GM12878 (cell line): ENCODE measurements around the gene SRSF10. TPM values are rescaled to one million over a fixed set of nuclear protein-coding genes. Genes with fewer than 3 reads are reported as not detected.

Experiments used
- BCL11A ChIP-seq: IDR thresholded peaks from 2 replicates; pipeline ENCODE4 v1.6.1; 2011; ENCODE audit warnings: low read depth, low read length
- CTCF ChIP-seq, 3 experiments: IDR thresholded peaks in 2 of 3; conservative IDR thresholded peaks in 1 of 3; 2 replicates each; pipeline ENCODE4 v1.5.1; 2011; ENCODE audit warnings: low read depth in 3 of 3, low read length in 3 of 3, mild to moderate bottlenecking in 3 of 3, control low read depth in 2 of 3, moderate library complexity in 2 of 3, inconsistent platforms in 1 of 3, mixed read lengths in 1 of 3; ENCODE audit not compliant: control insufficient read depth in 2 of 3, insufficient read depth in 1 of 3; ENCODE audit errors: extremely low read depth in 1 of 3
- E2F4 ChIP-seq: IDR thresholded peaks from 2 replicates; pipeline ENCODE4 v1.6.1; 2012; ENCODE audit warnings: low read depth, low read length, improper control_type of control experiment
- FOXK2 ChIP-seq: fragments of 450-650 bp; IDR thresholded peaks from 2 replicates; pipeline ENCODE4 v1.6.1; 2017; ENCODE audit warnings: mild to moderate bottlenecking, moderate library complexity
- IRF3 ChIP-seq: fragments of 450-650 bp; IDR thresholded peaks from 2 replicates; pipeline ENCODE4 v1.6.1; 2014; ENCODE audit warnings: mild to moderate bottlenecking
- IRF4 ChIP-seq: IDR thresholded peaks from 2 replicates; pipeline ENCODE4 v1.6.1; 2011; ENCODE audit warnings: low read depth, low read length
- MYB ChIP-seq: fragments of 150-350 bp; IDR thresholded peaks from 2 replicates; pipeline ENCODE4 v1.6.1; 2014; ENCODE audit warnings: mild to moderate bottlenecking, low read depth, low read length, borderline replicate concordance
- NFYB ChIP-seq: IDR thresholded peaks from 2 replicates; pipeline ENCODE4 v1.6.1; 2011; ENCODE audit warnings: low read depth, mild to moderate bottlenecking, low read length, improper control_type of control experiment, moderate library complexity; ENCODE audit not compliant: insufficient read depth
- NKRF ChIP-seq: fragments of 450-650 bp; conservative IDR thresholded peaks from 2 replicates; pipeline ENCODE4 v1.6.1; 2017; ENCODE audit warnings: mild to moderate bottlenecking, moderate library complexity
- POLR2A ChIP-seq: IDR thresholded peaks from 2 replicates; pipeline ENCODE4 v1.6.1; 2011; ENCODE audit warnings: low read depth, mild to moderate bottlenecking, low read length
- RAD21 ChIP-seq: IDR thresholded peaks from 2 replicates; pipeline ENCODE4 v1.6.1; 2011; ENCODE audit warnings: mild to moderate bottlenecking, low read depth, low read length, moderate library complexity; ENCODE audit not compliant: insufficient read depth
- RAD51 ChIP-seq: fragments of 450-650 bp; IDR thresholded peaks from 2 replicates; pipeline ENCODE4 v1.6.1; 2016; ENCODE audit warnings: moderate library complexity, mild to moderate bottlenecking, inconsistent platforms
- RCOR1 ChIP-seq: conservative IDR thresholded peaks from 2 replicates; pipeline ENCODE4 v1.6.1; 2012; ENCODE audit warnings: low read depth, low read length, improper control_type of control experiment
- RELA ChIP-seq: fragments of 450-650 bp; IDR thresholded peaks from 2 replicates; pipeline ENCODE4 v1.8.0; 2014; ENCODE audit warnings: borderline replicate concordance; ENCODE audit not compliant: partially characterized antibody
- SPI1 ChIP-seq: IDR thresholded peaks from 2 replicates; pipeline ENCODE4 v1.6.1; 2011; ENCODE audit warnings: low read depth, mild to moderate bottlenecking, low read length, moderate library complexity, borderline replicate concordance; ENCODE audit not compliant: insufficient read depth
- STAT1 ChIP-seq: fragments of 450-650 bp; conservative IDR thresholded peaks from 2 replicates; pipeline ENCODE4 v1.6.1; 2014; ENCODE audit warnings: antibody characterized with exemption, mild to moderate bottlenecking
- STAT3 ChIP-seq: IDR thresholded peaks from 2 replicates; pipeline ENCODE4 v1.6.1; 2011; ENCODE audit warnings: low read depth, low read length, improper control_type of control experiment
- ZNF207 ChIP-seq: fragments of 450-650 bp; IDR thresholded peaks from 2 replicates; pipeline ENCODE4 v1.6.1; 2014; ENCODE audit warnings: antibody characterized with exemption, mild to moderate bottlenecking, borderline replicate concordance
- ZNF24 ChIP-seq: fragments of 450-650 bp; IDR thresholded peaks from 2 replicates; pipeline ENCODE4 v1.6.1; 2017; ENCODE audit warnings: antibody characterized with exemption, mild to moderate bottlenecking
- ZNF274 ChIP-seq: IDR thresholded peaks from one replicate; pipeline ENCODE4 v1.8.0; 2011; ENCODE audit not compliant: insufficient read length, insufficient read depth
- ZNF384 ChIP-seq: IDR thresholded peaks from 2 replicates; pipeline ENCODE4 v1.6.1; 2012; ENCODE audit warnings: low read depth, mild to moderate bottlenecking, low read length, improper control_type of control experiment, borderline replicate concordance
- polyA plus RNA-seq, 11 experiments: library from polyadenylated mRNA; depleted of rRNA in 4 of 11; unstranded in 6 of 11; stranded (reverse) in 5 of 11; fragments of >200 nt; fragmentation: Nextera tagmentation in 4 of 11; fragmentation: Illumina TruSeq in 1 of 11; extraction: Ambion mirVana in 4 of 11; extraction: Trizol in 1 of 11; gene quantifications; 1 replicate in 1 of 11; 2 replicates in 10 of 11; pipeline versions ENCODE4 v1.2.1 to v1.2.3, GENCODE V29; 2011 to 2016; ENCODE audit warnings: inconsistent platforms in 2 of 11, missing spikeins in 2 of 11, low read depth in 1 of 11
- total RNA-seq, 4 experiments: library from RNA; depleted of rRNA in 3 of 4; stranded (reverse); fragments of >200 nt in 3 of 4; fragmentation: Illumina TruSeq in 1 of 4; extraction: Trizol in 1 of 4; gene quantifications; 2 replicates each; pipeline versions ENCODE4 v1.2.1 to v1.2.3, GENCODE V29; 2013 to 2021
- TF ChIP-seq, protein P1 (sequence below): fragments of 450-650 bp; IDR thresholded peaks from 2 replicates; pipeline ENCODE4 v1.6.1; 2017; ENCODE audit warnings: low read depth, mild to moderate bottlenecking, moderate library complexity

The SRSF10 gene
- total and polyA plus RNA-seq, 10 of the 15 experiments (the other 5 are each of a cell fraction or from before 2014, with no cell fraction given) = 157 to 279 (median 222) TPM

DNA sequence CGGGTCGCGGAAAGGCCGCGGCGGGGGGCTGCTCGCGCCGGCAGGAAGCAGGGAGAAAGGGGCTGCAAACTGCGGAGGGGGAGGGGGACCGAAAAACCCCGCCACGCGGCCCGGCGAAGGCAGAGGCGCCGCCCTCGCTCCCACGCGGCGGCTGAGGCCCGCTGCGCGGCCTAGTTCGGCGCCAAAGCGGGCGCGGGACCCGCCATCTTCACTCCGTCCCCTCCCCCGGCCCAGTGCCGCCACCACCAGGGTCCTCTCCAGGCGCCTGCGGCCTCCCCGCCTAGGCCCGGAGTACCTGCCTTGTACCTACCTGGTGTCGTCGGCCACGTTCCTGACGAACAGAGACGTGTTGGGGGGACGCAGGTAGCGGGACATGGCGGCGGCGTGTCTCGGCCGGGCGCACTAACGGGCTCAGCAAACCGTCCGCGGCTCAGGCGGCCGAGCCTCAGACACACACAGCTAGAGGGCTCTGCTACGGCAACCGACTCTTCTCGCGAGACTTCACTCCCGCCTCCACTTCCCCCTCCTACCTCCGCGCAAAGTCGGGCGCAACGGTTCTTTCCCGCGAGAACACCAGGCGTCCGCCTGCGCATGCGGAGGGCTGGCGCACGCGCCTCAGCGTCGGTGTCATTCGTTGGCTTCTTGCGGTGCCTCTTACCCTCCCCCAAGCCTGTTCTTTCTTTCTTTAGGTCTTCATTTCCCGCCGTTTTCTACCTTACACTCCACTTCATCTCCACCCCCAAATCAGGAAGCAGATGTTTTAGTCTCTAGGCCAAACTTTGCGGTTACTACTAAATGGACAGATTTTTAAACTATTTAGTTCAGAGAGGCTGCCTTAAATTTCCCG lies at the start of gene SRSF10 (continued):
- TF ChIP-seq IRF3 (no peak), E2F4 (no peak; the same call in 1 of the 2 replicates), STAT3 (no peak), ZNF24 (0 out of 2 replicates have a peak, but pooled peaks have one; percentile 14), RELA (peak; percentile 21), ZNF207 (peak; percentile 98), ZNF274 (no peak), BCL11A (no peak), SPI1 (peak; percentile 81), POLR2A (peak; percentile 100), IRF4 (no peak), CTCF (IDR thresholded peaks at IDR 0.05 in 2 of 3, conservative IDR thresholded peaks at IDR 0.05 in 1 of 3; ENCODE audit: control insufficient read depth in 2 of 3, extremely low read depth in 1 of 3, insufficient read depth in 1 of 3, low read depth in 3 of 3, low read length in 3 of 3) (peak; percentile 20 to 35 (median 28); a peak in 4 of 6 replicates), STAT1 (peak; percentile 43; the same call in 1 of the 2 replicates), NFYB (peak; percentile 51; the same call in 1 of the 2 replicates), ZNF384 (peak; percentile 29; the same call in 1 of the 2 replicates), RCOR1 (peak; percentile 93; the same call in 1 of the 2 replicates), MYB (no peak; the same call in 1 of the 2 replicates), RAD51 (no peak), FOXK2 (no peak), NKRF (peak; percentile 95), RAD21 (no peak)
- TF ChIP-seq, protein P1, sequence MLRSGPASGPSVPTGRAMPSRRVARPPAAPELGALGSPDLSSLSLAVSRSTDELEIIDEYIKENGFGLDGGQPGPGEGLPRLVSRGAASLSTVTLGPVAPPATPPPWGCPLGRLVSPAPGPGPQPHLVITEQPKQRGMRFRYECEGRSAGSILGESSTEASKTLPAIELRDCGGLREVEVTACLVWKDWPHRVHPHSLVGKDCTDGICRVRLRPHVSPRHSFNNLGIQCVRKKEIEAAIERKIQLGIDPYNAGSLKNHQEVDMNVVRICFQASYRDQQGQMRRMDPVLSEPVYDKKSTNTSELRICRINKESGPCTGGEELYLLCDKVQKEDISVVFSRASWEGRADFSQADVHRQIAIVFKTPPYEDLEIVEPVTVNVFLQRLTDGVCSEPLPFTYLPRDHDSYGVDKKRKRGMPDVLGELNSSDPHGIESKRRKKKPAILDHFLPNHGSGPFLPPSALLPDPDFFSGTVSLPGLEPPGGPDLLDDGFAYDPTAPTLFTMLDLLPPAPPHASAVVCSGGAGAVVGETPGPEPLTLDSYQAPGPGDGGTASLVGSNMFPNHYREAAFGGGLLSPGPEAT = peak; percentile 52; the same call in 1 of the 2 replicates
